Measurements from ENCODE around the gene CTNNA1. TPM values are rescaled to one million over a fixed set of nuclear protein-coding genes. Genes with fewer than 3 reads are reported as not detected.
A peak's percentile ranks its signal among the peaks of the same experiment; 100 is the strongest.
"Not testable (repeated sequence)": the region's sequence is repeated elsewhere in the genome, so short reads cannot be mapped to it uniquely, and the experiment has no call there.

CTNNA1 gene, protein sequence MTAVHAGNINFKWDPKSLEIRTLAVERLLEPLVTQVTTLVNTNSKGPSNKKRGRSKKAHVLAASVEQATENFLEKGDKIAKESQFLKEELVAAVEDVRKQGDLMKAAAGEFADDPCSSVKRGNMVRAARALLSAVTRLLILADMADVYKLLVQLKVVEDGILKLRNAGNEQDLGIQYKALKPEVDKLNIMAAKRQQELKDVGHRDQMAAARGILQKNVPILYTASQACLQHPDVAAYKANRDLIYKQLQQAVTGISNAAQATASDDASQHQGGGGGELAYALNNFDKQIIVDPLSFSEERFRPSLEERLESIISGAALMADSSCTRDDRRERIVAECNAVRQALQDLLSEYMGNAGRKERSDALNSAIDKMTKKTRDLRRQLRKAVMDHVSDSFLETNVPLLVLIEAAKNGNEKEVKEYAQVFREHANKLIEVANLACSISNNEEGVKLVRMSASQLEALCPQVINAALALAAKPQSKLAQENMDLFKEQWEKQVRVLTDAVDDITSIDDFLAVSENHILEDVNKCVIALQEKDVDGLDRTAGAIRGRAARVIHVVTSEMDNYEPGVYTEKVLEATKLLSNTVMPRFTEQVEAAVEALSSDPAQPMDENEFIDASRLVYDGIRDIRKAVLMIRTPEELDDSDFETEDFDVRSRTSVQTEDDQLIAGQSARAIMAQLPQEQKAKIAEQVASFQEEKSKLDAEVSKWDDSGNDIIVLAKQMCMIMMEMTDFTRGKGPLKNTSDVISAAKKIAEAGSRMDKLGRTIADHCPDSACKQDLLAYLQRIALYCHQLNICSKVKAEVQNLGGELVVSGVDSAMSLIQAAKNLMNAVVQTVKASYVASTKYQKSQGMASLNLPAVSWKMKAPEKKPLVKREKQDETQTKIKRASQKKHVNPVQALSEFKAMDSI
- total RNA-seq (100 to 1,000 TPM; 297 to 521 (median 361) TPM), polyA plus RNA-seq (100 to 1,000 TPM; 111 to 371 (median 133) TPM)
- long read RNA-seq, donor 1, transcript CTNNA1-201 (18 exons, 3,756 nt) = major isoform, 34 of 90 reads
- long read RNA-seq, donor 1, transcript CTNNA1-236 (2 exons, 2,044 nt) = minor isoform, 18 of 90 reads
- long read RNA-seq, donor 1, partial matches to known transcripts = 37 of 90 reads
- long read RNA-seq, donor 1, other reads (novel, unspliced or antisense) = 0 of 90 reads
- long read RNA-seq, donor 2, transcript CTNNA1-201 (18 exons, 3,756 nt) = major isoform, 24 of 61 reads
- long read RNA-seq, donor 2, partial matches to known transcripts = 31 of 61 reads
- long read RNA-seq, donor 2, other reads (novel, unspliced or antisense) = 0 of 61 reads
- long read RNA-seq, donor 3, transcript CTNNA1-201 (18 exons, 3,756 nt) = major isoform, 37 of 48 reads
- long read RNA-seq, donor 3, partial matches to known transcripts = 5 of 48 reads
- long read RNA-seq, donor 3, other reads (novel, unspliced or antisense) = 0 of 48 reads
- long read RNA-seq, donor 4, transcript CTNNA1-201 (18 exons, 3,756 nt) = major isoform, 80 of 123 reads
- long read RNA-seq, donor 4, partial matches to known transcripts = 28 of 123 reads
- long read RNA-seq, donor 4, other reads (novel, unspliced or antisense) = 8 of 123 reads
- long read RNA-seq, donor 5, transcript CTNNA1-201 (18 exons, 3,756 nt) = major isoform, 526 of 699 reads
- long read RNA-seq, donor 5, transcript CTNNA1-230 (17 exons, 2,741 nt) = minor isoform, 6 of 699 reads
- long read RNA-seq, donor 5, partial matches to known transcripts = 129 of 699 reads
- long read RNA-seq, donor 5, other reads (novel, unspliced or antisense) = 35 of 699 reads
- long read RNA-seq, donor 6, transcript CTNNA1-201 (18 exons, 3,756 nt) = major isoform, 51 of 83 reads
- long read RNA-seq, donor 6, partial matches to known transcripts = 26 of 83 reads
- long read RNA-seq, donor 6, other reads (novel, unspliced or antisense) = 4 of 83 reads
- long read RNA-seq, donor 7, transcript CTNNA1-201 (18 exons, 3,756 nt) = major isoform, 8 of 59 reads
- long read RNA-seq, donor 7, partial matches to known transcripts = 49 of 59 reads
- long read RNA-seq, donor 7, other reads (novel, unspliced or antisense) = 0 of 59 reads
- long read RNA-seq, donor 8, transcript CTNNA1-201 (18 exons, 3,756 nt) = major isoform, 49 of 125 reads
- long read RNA-seq, donor 8, transcript CTNNA1-236 (2 exons, 2,044 nt) = minor isoform, 12 of 125 reads
- long read RNA-seq, donor 8, partial matches to known transcripts = 63 of 125 reads
- long read RNA-seq, donor 8, other reads (novel, unspliced or antisense) = 0 of 125 reads
- long read RNA-seq, donor 9, transcript CTNNA1-201 (18 exons, 3,756 nt) = major isoform, 36 of 49 reads
- long read RNA-seq, donor 9, partial matches to known transcripts = 0 of 49 reads
- long read RNA-seq, donor 9, other reads (novel, unspliced or antisense) = 5 of 49 reads
- long read RNA-seq, donor 10, transcript CTNNA1-236 (2 exons, 2,044 nt) = minor isoform, 5 of 62 reads
- long read RNA-seq, donor 10, transcript CTNNA1-201 (18 exons, 3,756 nt) = major isoform, 15 of 62 reads
- long read RNA-seq, donor 10, partial matches to known transcripts = 41 of 62 reads
- long read RNA-seq, donor 10, other reads (novel, unspliced or antisense) = 0 of 62 reads

DNA sequence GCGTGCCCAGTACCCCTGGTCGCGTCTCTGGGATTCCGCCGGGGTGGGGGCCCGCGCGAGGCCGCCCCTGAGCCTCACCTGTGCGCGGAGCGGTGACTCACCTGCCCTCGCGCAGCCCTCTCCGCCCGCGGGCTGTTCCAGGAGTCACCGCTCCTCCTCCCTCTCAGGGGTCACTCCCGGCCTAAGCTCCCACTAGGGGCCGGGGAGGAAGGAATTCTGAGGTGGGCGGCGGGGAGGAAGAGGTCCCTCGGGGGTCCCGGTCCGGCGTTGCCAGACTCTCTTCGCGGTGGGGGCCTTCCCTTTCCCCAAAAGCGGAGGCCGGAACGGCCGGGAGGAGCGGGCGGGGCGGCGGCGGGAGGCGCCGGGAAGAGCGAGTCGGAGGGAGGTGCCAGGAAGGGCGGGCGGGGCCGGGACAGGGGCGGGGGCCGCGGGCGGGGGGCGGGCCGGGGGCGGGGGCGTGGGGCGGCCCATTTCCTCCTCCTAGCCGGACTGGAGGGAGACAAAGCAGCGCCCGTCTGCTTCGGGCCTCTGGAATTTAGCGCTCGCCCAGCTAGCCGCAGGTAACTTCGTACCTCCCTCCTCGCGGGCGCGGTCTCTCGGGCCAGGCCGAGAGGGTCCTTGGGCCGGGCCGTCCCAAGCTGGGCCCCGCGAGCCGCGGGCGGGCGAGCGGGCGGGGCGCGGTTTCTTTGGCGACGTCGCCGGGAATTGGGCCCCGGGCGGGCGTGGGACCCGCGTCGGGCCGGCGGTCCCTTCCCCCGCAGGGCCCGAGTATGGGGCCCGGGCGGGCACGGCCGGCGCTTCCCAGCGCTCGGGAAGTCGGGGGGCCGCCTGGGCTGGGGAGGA lies at the start of gene CTNNA1:
CTNNA1 (plus strand) TSS at position 475 of the 843 bp plus-strand sequence. CDS start 28,500 bp downstream, outside the sequence.
- Histone ChIP-seq H3K27ac (peak within 1 kb of the TSS; percentile 97 to 100 (median 98)), H3K4me3 (peak within 1 kb of the TSS; percentile 60 to 90 (median 74)), H3K9me3 (replicated peaks in 1 of 3) (no peaks in the 10 kb centered on the region), H3K36me3 (replicated peaks in 1 of 2) (peaks cover 0 to 3% of the 10 kb centered on the region in 2 donors), H3K4me1 (replicated peaks in 1 of 2) (peaks cover 17 to 32% of the 10 kb centered on the region in 2 donors), H3K27me3 (no peaks in the 10 kb centered on the region)
- TF ChIP-seq, protein P1, sequence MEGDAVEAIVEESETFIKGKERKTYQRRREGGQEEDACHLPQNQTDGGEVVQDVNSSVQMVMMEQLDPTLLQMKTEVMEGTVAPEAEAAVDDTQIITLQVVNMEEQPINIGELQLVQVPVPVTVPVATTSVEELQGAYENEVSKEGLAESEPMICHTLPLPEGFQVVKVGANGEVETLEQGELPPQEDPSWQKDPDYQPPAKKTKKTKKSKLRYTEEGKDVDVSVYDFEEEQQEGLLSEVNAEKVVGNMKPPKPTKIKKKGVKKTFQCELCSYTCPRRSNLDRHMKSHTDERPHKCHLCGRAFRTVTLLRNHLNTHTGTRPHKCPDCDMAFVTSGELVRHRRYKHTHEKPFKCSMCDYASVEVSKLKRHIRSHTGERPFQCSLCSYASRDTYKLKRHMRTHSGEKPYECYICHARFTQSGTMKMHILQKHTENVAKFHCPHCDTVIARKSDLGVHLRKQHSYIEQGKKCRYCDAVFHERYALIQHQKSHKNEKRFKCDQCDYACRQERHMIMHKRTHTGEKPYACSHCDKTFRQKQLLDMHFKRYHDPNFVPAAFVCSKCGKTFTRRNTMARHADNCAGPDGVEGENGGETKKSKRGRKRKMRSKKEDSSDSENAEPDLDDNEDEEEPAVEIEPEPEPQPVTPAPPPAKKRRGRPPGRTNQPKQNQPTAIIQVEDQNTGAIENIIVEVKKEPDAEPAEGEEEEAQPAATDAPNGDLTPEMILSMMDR (IDR thresholded peaks at IDR 0.05) = peak in 2 of 6 experiments; percentile 15 to 18
- peak; percentile 74 to 81 for TF ChIP-seq POLR2A (IDR thresholded peaks at IDR 0.05)
- peak; percentile 74 to 88 (median 81) for DNase-seq
- intact Hi-C loops (cut with DNase I) = no loop called here
- 0 to 2% (median 1%) methylated on average over 13 to 99 of the region's 102 CpGs for WGBS, 4 donors

DNA sequence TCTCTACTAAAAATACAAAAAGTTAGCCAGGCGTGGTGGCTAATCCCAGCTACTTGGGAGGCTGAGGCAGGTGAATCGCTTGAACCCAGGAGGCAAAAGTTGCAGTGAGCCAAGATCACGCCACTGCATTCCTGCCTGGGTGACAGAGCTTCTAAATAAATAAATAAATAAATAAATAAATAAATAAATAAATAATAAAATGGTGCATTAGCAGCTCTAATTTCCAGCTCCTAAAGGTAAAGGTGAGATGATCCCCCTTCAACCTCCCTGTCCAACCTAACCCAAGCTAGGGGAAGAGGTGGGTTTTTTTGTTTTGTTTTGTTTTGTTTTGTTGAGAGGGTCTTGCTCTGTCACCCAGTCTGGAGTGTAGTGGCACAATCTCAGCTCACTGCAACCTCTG lies 49.4 kb upstream of the CTNNA1 start:
- H3K4me3 ChIP-seq; H3K4me1 ChIP-seq (replicated peaks in 1 of 2); H3K36me3 ChIP-seq (replicated peaks in 1 of 2); intact Hi-C loops (cut with DNase I); H3K27ac ChIP-seq; H3K27me3 ChIP-seq; DNase-seq; H3K9me3 ChIP-seq (replicated peaks in 1 of 3): not testable (repeated sequence)
- 95 to 100% (median 98%) methylated on average over 3 of the region's 3 CpGs for WGBS, 4 donors

DNA sequence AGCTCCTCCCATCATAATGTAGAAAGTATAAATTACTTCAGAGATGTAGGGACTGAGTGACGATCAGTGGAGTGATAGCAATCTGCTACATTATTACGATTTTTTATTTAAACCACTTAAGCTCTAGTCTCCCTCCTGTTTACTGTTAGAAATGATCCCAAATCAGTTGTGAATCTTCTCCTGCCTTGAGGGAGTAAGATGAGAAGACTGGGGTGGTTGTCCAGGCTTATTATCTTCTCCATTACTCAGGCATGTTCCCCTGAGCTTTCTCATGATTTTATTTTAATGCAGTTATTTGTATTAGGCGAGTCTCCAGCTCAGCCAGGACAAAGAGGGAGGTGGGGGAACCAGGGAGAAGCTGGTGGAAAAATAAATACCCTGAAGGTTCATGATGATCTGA lies 48.2 kb upstream of the CTNNA1 start:
- Histone ChIP-seq H3K36me3 (replicated peaks in 1 of 2) (no peaks in the 10 kb centered on the region), H3K27ac (no peak overlapping the region), H3K4me1 (replicated peaks in 1 of 2) (peaks cover 0 to 7% of the 10 kb centered on the region in 2 donors), H3K4me3 (no peak overlapping the region), H3K27me3 (no peaks in the 10 kb centered on the region), H3K9me3 (replicated peaks in 1 of 3) (no peaks in the 10 kb centered on the region)
- no peak for TF ChIP-seq POLR2A (IDR thresholded peaks at IDR 0.05)
- TF ChIP-seq, protein P1 (IDR thresholded peaks at IDR 0.05) = no peak
- DNase-seq = no peak
- intact Hi-C loops (cut with DNase I) = no loop called here
- 78 to 84% (median 80%) methylated on average over 3 of the region's 3 CpGs for WGBS, 4 donors

Data from adrenal gland (tissue), 19 donors.